GM18520 (cell line): Measurements from ENCODE around the gene DGCR2.

ENCODE experiments used
- ATAC-seq: cut with Tn5 transposase; IDR thresholded peaks from one replicate; pipeline ENCODE4 v1.9.1; 2021; ENCODE audit not compliant: unreplicated experiment

The DGCR2 gene

GRCh38 chr22:19147195-19147780 is 25.1 kb upstream of the DGCR2 start:
- no peak for ATAC-seq

- ATAC-seq = no peak
These were observed 24.2 kb upstream of the DGCR2 start for GRCh38 chr22:19146215-19146968.

GRCh38 chr22:19143967-19144400 is 21.8 kb upstream of the DGCR2 start:
- ATAC-seq = no peak

- ATAC-seq = no peak
These were observed 21.0 kb upstream of the DGCR2 start for GRCh38 chr22:19143212-19143611.

GRCh38 chr22:19142394-19142793 is 20.2 kb upstream of the DGCR2 start:
- ATAC-seq = no peak

GRCh38 chr22:19139974-19140373 is 17.8 kb upstream of the DGCR2 start:
- no peak for ATAC-seq

GRCh38 chr22:19139001-19139356 is 16.8 kb upstream of the DGCR2 start:
- no peak for ATAC-seq

- ATAC-seq = no peak
These were observed 16.2 kb upstream of the DGCR2 start for GRCh38 chr22:19138217-19139000.

GRCh38 chr22:19137384-19138216 is 15.4 kb upstream of the DGCR2 start:
- no peak for ATAC-seq

GRCh38 chr22:19136915-19137314 is 14.7 kb upstream of the DGCR2 start:
- no peak for ATAC-seq

- no peak for ATAC-seq
These were observed 12.7 kb upstream of the DGCR2 start for GRCh38 chr22:19134874-19135273.

- no peak for ATAC-seq
These were observed 12.1 kb upstream of the DGCR2 start for GRCh38 chr22:19134176-19134831.

GRCh38 chr22:19133561-19133960 is 11.3 kb upstream of the DGCR2 start:
- ATAC-seq = no peak

GRCh38 chr22:19132693-19133400 is 10.6 kb upstream of the DGCR2 start:
- ATAC-seq = no peak

GRCh38 chr22:19132153-19132552 is 9.9 kb upstream of the DGCR2 start:
- no peak for ATAC-seq

GRCh38 chr22:19131685-19132015 is 9.4 kb upstream of the DGCR2 start:
- no peak for ATAC-seq

GRCh38 chr22:19130959-19131684 is 8.9 kb upstream of the DGCR2 start, which contains the start of gene TSSK2:
Gene TSSK2 (plus strand): TSS chr22:19131308. CDS start chr22:19131400, 92 bp downstream.
- ATAC-seq = no peak

- ATAC-seq = no peak
These were observed 7.7 kb upstream of the DGCR2 start for GRCh38 chr22:19129871-19130270.

GRCh38 chr22:19128946-19129727 is 6.9 kb upstream of the DGCR2 start:
- ATAC-seq = no peak
